HG03571 (cell line): ENCODE results near the gene CCNT1.
"Not testable (repeated sequence)": the region's sequence is repeated elsewhere in the genome, so short reads cannot be mapped to it uniquely, and the experiment has no call there.

ENCODE experiments used
- ATAC-seq: cut with Tn5 transposase; IDR thresholded peaks from one replicate; pipeline ENCODE4 v1.9.1; 2021; ENCODE audit not compliant: unreplicated experiment

Gene CCNT1

GRCh38 chr12:48641752-48642555 is 74.6 kb downstream of the CCNT1 start:
- ATAC-seq = not testable (repeated sequence)

- no peak for ATAC-seq
Observed at GRCh38 chr12:48640854-48641253, 75.7 kb downstream of the CCNT1 start.

- ATAC-seq = no peak
Observed at GRCh38 chr12:48640428-48640827, 76.1 kb downstream of the CCNT1 start.
